ENCODE results near the gene DOCK4. TPM values are rescaled to one million over a fixed set of nuclear protein-coding genes. Genes with fewer than 3 reads are reported as not detected.

DOCK4 gene
- total RNA-seq, 2 experiments from 2014 or later = 0.32 TPM

DNA sequence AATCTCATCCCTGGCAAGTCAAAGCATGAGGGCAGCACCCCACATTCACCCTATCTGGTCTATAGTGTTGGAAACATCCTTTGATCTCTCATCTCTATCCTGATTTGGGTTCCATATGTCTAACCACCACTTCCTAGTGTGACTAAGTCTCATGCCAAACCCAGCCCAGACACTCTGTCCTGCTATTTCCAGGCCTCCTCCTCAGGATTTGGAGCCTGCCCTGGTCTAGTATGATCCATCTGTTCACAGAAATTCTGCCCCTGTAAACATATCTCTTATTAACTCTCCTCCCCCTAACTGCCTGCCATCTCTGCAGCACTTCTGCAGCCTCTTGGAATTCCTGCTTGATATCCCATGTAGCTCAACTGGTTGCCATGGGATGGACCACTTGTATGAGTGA lies 323.0 kb downstream of the DOCK4 start:
- Mint-ChIP-seq H3K36me3 (ENCODE audit: low read depth) (no peaks in the 10 kb centered on the region), H3K9me3 (ENCODE audit: low read depth) (peaks cover 2% of the 10 kb centered on the region), H3K27ac (no peak overlapping the region), H3K27me3 (peaks cover 11% of the 10 kb centered on the region), H3K4me3 (no peak overlapping the region), H3K4me1 (no peaks in the 10 kb centered on the region)
- intact Hi-C loops (cut with DNase I, micrococcal nuclease) = no loop called here
- POLR2A ChIA-PET = no interaction called here
- DNase-seq = no peak
- CTCF ChIA-PET = no interaction called here
- no peak for ATAC-seq

- no peak for DNase-seq
- H3K36me3 Mint-ChIP-seq (ENCODE audit: low read depth) = no peaks in the 10 kb centered on the region
- CTCF ChIA-PET = interaction anchor here (0.5 kb wide), 1 partner anchor 1543 kb away, joined by 3 read pairs; no protein-coding TSS in a partner anchor
- H3K9me3 Mint-ChIP-seq (ENCODE audit: low read depth) = peaks cover 2% of the 10 kb centered on the region
- POLR2A ChIA-PET = no interaction called here
- peaks cover 6% of the 10 kb centered on the region for H3K27me3 Mint-ChIP-seq
- intact Hi-C loops (cut with DNase I, micrococcal nuclease) = no loop called here
- ATAC-seq = no peak
- H3K27ac Mint-ChIP-seq = no peak overlapping the region
- H3K4me1 Mint-ChIP-seq = no peaks in the 10 kb centered on the region
- H3K4me3 Mint-ChIP-seq = no peak overlapping the region
These were observed 327.4 kb downstream of the DOCK4 start for GRCh38 chr7:111878785-111879184.

GRCh38 chr7:111877931-111878330 lies 328.3 kb downstream of the DOCK4 start:
- Mint-ChIP-seq H3K27me3 (peaks cover 4% of the 10 kb centered on the region), H3K9me3 (ENCODE audit: low read depth) (peaks cover 2% of the 10 kb centered on the region), H3K4me3 (no peak overlapping the region), H3K36me3 (ENCODE audit: low read depth) (no peaks in the 10 kb centered on the region), H3K27ac (no peak overlapping the region), H3K4me1 (no peaks in the 10 kb centered on the region)
- intact Hi-C loops (cut with DNase I, micrococcal nuclease) = no loop called here
- DNase-seq = no peak
- POLR2A ChIA-PET = no interaction called here
- no peak for ATAC-seq
- CTCF ChIA-PET = no interaction called here

GRCh38 chr7:111873963-111874690 lies 332.1 kb downstream of the DOCK4 start:
- H3K27ac Mint-ChIP-seq = no peak overlapping the region
- H3K9me3 Mint-ChIP-seq (ENCODE audit: low read depth) = no peaks in the 10 kb centered on the region
- DNase-seq = no peak
- no peaks in the 10 kb centered on the region for H3K4me1 Mint-ChIP-seq
- H3K36me3 Mint-ChIP-seq (ENCODE audit: low read depth) = no peaks in the 10 kb centered on the region
- intact Hi-C loops (cut with DNase I, micrococcal nuclease) = no loop called here
- no peaks in the 10 kb centered on the region for H3K27me3 Mint-ChIP-seq
- H3K4me3 Mint-ChIP-seq = no peak overlapping the region
- ChIA-PET POLR2A (no interaction called here), CTCF (interaction anchor here (0.6 kb wide), 1 partner anchor 62 kb away, joined by 3 read pairs; no protein-coding TSS in a partner anchor)
- ATAC-seq = no peak

- H3K9me3 Mint-ChIP-seq (ENCODE audit: low read depth) = no peaks in the 10 kb centered on the region
- H3K4me1 Mint-ChIP-seq = no peaks in the 10 kb centered on the region
- intact Hi-C loops (cut with DNase I, micrococcal nuclease) = no loop called here
- ATAC-seq = no peak
- no peak overlapping the region for H3K27ac Mint-ChIP-seq
- H3K4me3 Mint-ChIP-seq = no peak overlapping the region
- H3K36me3 Mint-ChIP-seq (ENCODE audit: low read depth) = no peaks in the 10 kb centered on the region
- no peak for DNase-seq
- ChIA-PET POLR2A (no interaction called here), CTCF (no interaction called here)
- H3K27me3 Mint-ChIP-seq = no peaks in the 10 kb centered on the region
These were observed 332.9 kb downstream of the DOCK4 start for GRCh38 chr7:111873326-111873646.

DNA sequence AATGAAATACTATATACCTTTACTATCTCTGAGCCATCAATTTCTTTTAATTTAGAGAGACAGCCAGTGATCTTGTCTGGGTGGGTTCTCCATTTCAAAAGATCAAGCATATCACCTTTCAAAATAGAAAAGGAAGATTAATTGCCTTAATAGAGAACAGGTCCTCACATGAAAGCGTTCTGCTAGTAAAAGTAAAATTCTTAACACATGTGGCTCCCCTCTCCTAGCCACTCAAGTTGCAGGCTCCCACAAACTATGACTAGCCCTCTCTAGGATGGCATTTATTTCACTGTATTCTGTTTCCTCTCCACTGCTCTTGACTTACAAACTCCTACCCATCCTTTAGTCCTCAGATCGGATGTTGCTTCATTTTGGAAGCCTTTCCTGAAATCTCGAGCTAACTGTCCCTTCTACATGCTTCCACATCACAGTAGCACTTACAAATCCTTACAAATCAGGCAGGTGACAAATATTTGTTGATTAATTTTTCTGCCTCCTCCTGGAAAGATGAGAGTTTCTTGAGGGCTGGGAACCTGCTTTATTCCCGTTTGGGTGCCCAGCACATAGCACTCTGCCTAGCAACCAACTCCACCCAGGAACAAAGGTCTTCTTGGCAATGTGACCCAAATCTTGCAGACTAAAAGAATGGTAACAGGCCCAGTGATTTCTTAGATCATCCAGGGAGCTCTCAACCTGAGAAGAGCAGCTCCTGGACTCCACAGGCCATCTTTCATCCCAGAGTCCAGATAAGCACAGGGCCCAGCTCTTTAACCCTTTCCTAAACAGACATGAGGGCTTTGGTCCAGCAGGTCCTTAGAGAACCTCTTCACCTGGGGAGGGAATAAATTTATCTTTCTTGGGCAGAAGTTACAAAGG lies 333.5 kb downstream of the DOCK4 start:
- Mint-ChIP-seq H3K27ac (no peak overlapping the region), H3K4me3 (no peak overlapping the region), H3K36me3 (ENCODE audit: low read depth) (no peaks in the 10 kb centered on the region), H3K4me1 (no peaks in the 10 kb centered on the region), H3K9me3 (ENCODE audit: low read depth) (no peaks in the 10 kb centered on the region), H3K27me3 (no peaks in the 10 kb centered on the region)
- ChIA-PET POLR2A (no interaction called here), CTCF (no interaction called here)
- intact Hi-C loops (cut with DNase I, micrococcal nuclease) = no loop called here
- ATAC-seq (no peak), DNase-seq (no peak)

DNA sequence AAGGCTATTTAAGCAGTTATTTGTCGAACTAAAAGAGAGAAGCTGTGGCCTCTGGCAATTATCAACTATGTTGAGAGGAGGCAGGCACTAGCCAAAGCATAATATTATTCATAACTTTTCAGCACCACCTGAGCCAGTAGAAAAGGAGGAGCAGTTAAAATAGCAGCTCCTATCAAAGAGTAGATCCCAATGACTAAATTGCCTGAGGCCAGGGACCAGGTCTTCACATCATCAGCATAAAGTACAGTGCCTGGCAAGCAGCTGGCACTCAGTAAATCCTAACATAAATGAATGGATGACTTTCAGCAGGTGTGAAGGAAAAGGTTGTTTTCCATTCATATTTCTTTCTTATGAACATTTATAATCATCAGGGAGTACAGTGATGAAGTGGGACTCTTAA lies 334.9 kb downstream of the DOCK4 start:
- Mint-ChIP-seq H3K9me3 (ENCODE audit: low read depth) (no peaks in the 10 kb centered on the region), H3K4me3 (no peak overlapping the region), H3K27me3 (no peaks in the 10 kb centered on the region), H3K36me3 (ENCODE audit: low read depth) (no peaks in the 10 kb centered on the region), H3K4me1 (no peaks in the 10 kb centered on the region), H3K27ac (no peak overlapping the region)
- CTCF ChIA-PET = interaction anchor here (0.5 kb wide), 1 partner anchor 1083 kb away, joined by 3 read pairs; no protein-coding TSS in a partner anchor
- ATAC-seq (no peak), DNase-seq (no peak)
- intact Hi-C loops (cut with DNase I, micrococcal nuclease) = no loop called here
- POLR2A ChIA-PET = no interaction called here

DNA sequence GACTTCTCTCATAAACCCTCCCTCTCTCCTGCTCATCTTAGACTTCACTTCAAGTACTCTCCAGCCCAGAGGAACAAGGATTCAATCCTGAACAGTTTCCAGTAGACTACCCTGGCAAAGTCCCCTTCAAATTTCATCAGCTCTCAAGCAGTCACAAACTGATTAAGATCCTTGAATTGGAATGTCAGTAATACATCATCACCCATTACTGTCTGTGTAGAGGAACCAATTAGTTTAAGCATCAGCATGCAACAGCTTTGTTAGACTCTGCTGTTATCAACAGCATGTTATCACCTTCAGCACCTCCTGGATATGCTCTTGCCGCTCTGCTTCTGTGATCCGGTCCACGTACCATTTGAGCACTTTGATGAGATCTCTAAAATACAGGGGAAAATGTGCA lies 336.9 kb downstream of the DOCK4 start:
- Mint-ChIP-seq H3K27me3 (no peaks in the 10 kb centered on the region), H3K27ac (no peak overlapping the region), H3K36me3 (ENCODE audit: low read depth) (no peaks in the 10 kb centered on the region), H3K9me3 (ENCODE audit: low read depth) (no peaks in the 10 kb centered on the region), H3K4me3 (no peak overlapping the region), H3K4me1 (no peaks in the 10 kb centered on the region)
- no peak for DNase-seq
- ATAC-seq = no peak
- ChIA-PET POLR2A (no interaction called here), CTCF (no interaction called here)
- intact Hi-C loops (cut with DNase I, micrococcal nuclease) = no loop called here

GRCh38 chr7:111867348-111867931 lies 338.8 kb downstream of the DOCK4 start:
- Mint-ChIP-seq H3K27ac (no peak overlapping the region), H3K36me3 (ENCODE audit: low read depth) (no peaks in the 10 kb centered on the region), H3K27me3 (no peaks in the 10 kb centered on the region), H3K9me3 (ENCODE audit: low read depth) (no peaks in the 10 kb centered on the region), H3K4me1 (no peaks in the 10 kb centered on the region), H3K4me3 (no peak overlapping the region)
- ChIA-PET CTCF (interaction anchor here (0.5 to 0.7 kb wide), 2 partner anchors 152 to 1987 kb away, joined by 3 to 4 read pairs; no protein-coding TSS in a partner anchor), POLR2A (no interaction called here)
- DNase-seq (no peak), ATAC-seq (no peak)
- intact Hi-C loops (cut with DNase I, micrococcal nuclease) = no loop called here

DNA sequence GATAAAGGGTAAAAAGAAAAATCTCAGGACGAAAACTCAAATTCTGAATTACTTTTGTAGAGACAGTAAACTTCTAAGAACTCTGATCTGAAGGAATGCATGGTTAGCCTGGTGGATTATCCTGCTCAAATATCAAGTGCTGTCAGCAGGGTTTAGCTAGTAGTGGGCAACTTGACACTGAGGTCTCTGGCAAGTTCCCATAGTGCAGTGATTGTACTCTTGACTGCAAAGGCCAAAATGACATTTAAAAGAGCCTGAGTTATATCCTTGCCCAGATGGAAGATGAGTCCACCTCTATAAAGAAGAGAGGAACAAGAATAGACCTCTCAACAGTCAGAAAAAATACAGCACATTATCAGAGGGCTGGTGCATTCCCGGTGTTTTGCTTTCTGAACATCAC lies 339.4 kb downstream of the DOCK4 start:
- ChIA-PET CTCF (no interaction called here), POLR2A (no interaction called here)
- intact Hi-C loops (cut with DNase I, micrococcal nuclease) = no loop called here
- Mint-ChIP-seq H3K4me1 (no peaks in the 10 kb centered on the region), H3K27me3 (no peaks in the 10 kb centered on the region), H3K9me3 (ENCODE audit: low read depth) (no peaks in the 10 kb centered on the region), H3K36me3 (ENCODE audit: low read depth) (no peaks in the 10 kb centered on the region), H3K4me3 (no peak overlapping the region), H3K27ac (no peak overlapping the region)
- DNase-seq = no peak
- ATAC-seq = no peak

- intact Hi-C loops (cut with DNase I, micrococcal nuclease) = no loop called here
- ChIA-PET POLR2A (no interaction called here), CTCF (interaction anchor here (0.6 kb wide), 1 partner anchor 342 kb away, joined by 3 read pairs; no protein-coding TSS in a partner anchor)
- no peaks in the 10 kb centered on the region for H3K4me1 Mint-ChIP-seq
- ATAC-seq (no peak), DNase-seq (no peak)
- no peak overlapping the region for H3K4me3 Mint-ChIP-seq
- H3K36me3 Mint-ChIP-seq (ENCODE audit: low read depth) = no peaks in the 10 kb centered on the region
- H3K27me3 Mint-ChIP-seq = no peaks in the 10 kb centered on the region
- no peaks in the 10 kb centered on the region for H3K9me3 Mint-ChIP-seq (ENCODE audit: low read depth)
- no peak overlapping the region for H3K27ac Mint-ChIP-seq
These were observed 340.8 kb downstream of the DOCK4 start for GRCh38 chr7:111865430-111865829.

Data from activated CD4-positive, alpha-beta T cell treated with anti-CD3 and anti-CD28 coated beads for 36 hours (primary cell).